HepG2 (cell line): Measurements from ENCODE around the gene HCFC1. TPM values are rescaled to one million over a fixed set of nuclear protein-coding genes. Genes with fewer than 3 reads are reported as not detected.

Experiments used
- ATM ChIP-seq: fragments of 450-650 bp; IDR thresholded peaks from 2 replicates; pipeline ENCODE4 v1.7.1; 2017; ENCODE audit warnings: mild to moderate bottlenecking, borderline replicate concordance
- FOXP1 ChIP-seq, 2 experiments: fragments of 450-650 bp in 1 of 2; IDR thresholded peaks; 2 replicates each; pipeline ENCODE4 v1.6.1; 2017 to 2018; ENCODE audit warnings: antibody characterized with exemption in 1 of 2
- GMEB2 ChIP-seq: IDR thresholded peaks from 2 replicates; pipeline ENCODE4 v1.6.1; 2016; ENCODE audit warnings: missing biosample characterization, missing genetic modification reagents, low read depth
- HDAC6 ChIP-seq: fragments of 200-600 bp; sonication (generic); IDR thresholded peaks from 2 replicates; pipeline ENCODE4 v1.7.0; 2017; ENCODE audit warnings: mild to moderate bottlenecking, antibody characterized with exemption, low read length, low read depth
- HMGA1 ChIP-seq: sonication (generic); formaldehyde crosslinking; conservative IDR thresholded peaks from 2 replicates; pipeline ENCODE4 v1.4.0; 2020; ENCODE audit warnings: missing genetic modification reagents
- HMGXB3 ChIP-seq: sonication (generic); formaldehyde crosslinking; IDR thresholded peaks from 2 replicates; pipeline ENCODE4 v1.4.0; 2020; ENCODE audit warnings: missing genetic modification reagents, borderline replicate concordance
- HNF1B ChIP-seq: sonication (generic); formaldehyde crosslinking; IDR thresholded peaks from 2 replicates; pipeline ENCODE4 v1.5.1; 2020; ENCODE audit warnings: mild to moderate bottlenecking, moderate library complexity, missing genetic modification reagents
- HNRNPK ChIP-seq: fragments of 200-400 bp; formaldehyde crosslinking; IDR thresholded peaks from 2 replicates; pipeline ENCODE4 v1.6.1; 2018; ENCODE audit warnings: low read length, low read depth, moderate library complexity, mild to moderate bottlenecking; ENCODE audit not compliant: poor library complexity, severe bottlenecking
- MAZ ChIP-seq, 2 experiments: sonication (generic) in 1 of 2; formaldehyde crosslinking in 1 of 2; IDR thresholded peaks; 2 replicates each; pipeline versions ENCODE4 v1.5.0 to v1.6.1; 2012 to 2020; ENCODE audit warnings: low read depth in 2 of 2, mild to moderate bottlenecking in 2 of 2, borderline replicate concordance in 1 of 2, improper control_type of control experiment in 1 of 2, low read length in 1 of 2, missing genetic modification reagents in 1 of 2, moderate library complexity in 1 of 2
- POGZ ChIP-seq: sonication (generic); formaldehyde crosslinking; IDR thresholded peaks from 2 replicates; pipeline ENCODE4 v1.4.0; 2020; ENCODE audit warnings: mild to moderate bottlenecking, missing genetic modification reagents
- RAD21 ChIP-seq: fragments of 450-650 bp; formaldehyde crosslinking; IDR thresholded peaks from 2 replicates; pipeline ENCODE4 v1.5.0; 2020; ENCODE audit warnings: mild to moderate bottlenecking
- SAP130 ChIP-seq: IDR thresholded peaks from 2 replicates; pipeline ENCODE4 v1.6.1; 2016; ENCODE audit warnings: low read depth
- TEAD3 ChIP-seq: optimal IDR thresholded peaks from 2 replicates; pipeline ENCODE3; 2016; ENCODE audit warnings: borderline replicate concordance
- ZNF234 ChIP-seq: sonication (generic); formaldehyde crosslinking; conservative IDR thresholded peaks from 2 replicates; pipeline ENCODE4 v1.5.1; 2020; ENCODE audit warnings: mild to moderate bottlenecking, missing genetic modification reagents
- ZNF558 ChIP-seq: sonication (generic); formaldehyde crosslinking; IDR thresholded peaks from 2 replicates; pipeline ENCODE4 v1.9.0; 2022; ENCODE audit warnings: mild to moderate bottlenecking, missing genetic modification reagents, borderline replicate concordance
- ZNF816 ChIP-seq: sonication (generic); formaldehyde crosslinking; IDR thresholded peaks from 2 replicates; pipeline ENCODE4 v1.8.0; 2022; ENCODE audit warnings: missing genetic modification reagents, mild to moderate bottlenecking, borderline replicate concordance
- polyA plus RNA-seq, 8 experiments: library from polyadenylated mRNA; depleted of rRNA in 3 of 8; stranded (reverse) in 7 of 8; unstranded in 1 of 8; fragments of >200 nt; fragmentation: Illumina TruSeq in 4 of 8; extraction: Trizol in 4 of 8; gene quantifications; 2 replicates each; pipeline versions ENCODE4 v1.2.1 to v1.2.3, GENCODE V29; 2011 to 2016; ENCODE audit warnings: low read depth in 4 of 8, missing spikeins in 1 of 8, mixed read lengths in 1 of 8; ENCODE audit not compliant: insufficient read depth in 1 of 8
- total RNA-seq, 5 experiments: library from RNA; depleted of rRNA; stranded (reverse); fragments of >200 nt; fragmentation: Illumina TruSeq; extraction: Trizol; gene quantifications; 2 replicates each; pipeline ENCODE4 v1.2.3, GENCODE V29; 2016; ENCODE audit warnings: low read depth in 1 of 5

The HCFC1 gene
- total and polyA plus RNA-seq, 2 of the 13 experiments (the other 11 are each of a cell fraction or from before 2014, with no cell fraction given): 5.8 to 17.8 TPM

- TF ChIP-seq HNF1B (CRISPR knock-in tag) (peak; percentile 26; the same call in 1 of the 2 replicates), POGZ (CRISPR knock-in tag) (no peak), GMEB2 (CRISPR knock-in tag) (no peak), ZNF234 (CRISPR knock-in tag) (no peak), ZNF816 (CRISPR knock-in tag) (0 out of 2 replicates have a peak, but pooled peaks have one; percentile 32), ZNF558 (CRISPR knock-in tag) (no peak), SAP130 (CRISPR knock-in tag) (0 out of 2 replicates have a peak, but pooled peaks have one; percentile 3), HMGXB3 (CRISPR knock-in tag) (0 out of 2 replicates have a peak, but pooled peaks have one; percentile 17), TEAD3 (no peak), RAD21 (CRISPR knock-in tag) (no peak), HNRNPK (peak; percentile 85), HDAC6 (no peak), MAZ (IDR thresholded peaks at IDR 0.05; ENCODE audit: borderline replicate concordance, low read depth, low read length) (peak; percentile 55; the same call in 1 of the 2 replicates), MAZ (CRISPR knock-in tag; IDR thresholded peaks at IDR 0.05; ENCODE audit: low read depth) (no peak), ATM (no peak), HMGA1 (CRISPR knock-in tag) (no peak), FOXP1 (IDR thresholded peaks at IDR 0.05) (no peak), FOXP1 (CRISPR knock-in tag; IDR thresholded peaks at IDR 0.05) (no peak)
Measured at GRCh38 chrX:153970357-153971123, 1.1 kb downstream of the HCFC1 start (continued).
